Measurements from ENCODE around the gene BTRC.

Gene BTRC

DNA sequence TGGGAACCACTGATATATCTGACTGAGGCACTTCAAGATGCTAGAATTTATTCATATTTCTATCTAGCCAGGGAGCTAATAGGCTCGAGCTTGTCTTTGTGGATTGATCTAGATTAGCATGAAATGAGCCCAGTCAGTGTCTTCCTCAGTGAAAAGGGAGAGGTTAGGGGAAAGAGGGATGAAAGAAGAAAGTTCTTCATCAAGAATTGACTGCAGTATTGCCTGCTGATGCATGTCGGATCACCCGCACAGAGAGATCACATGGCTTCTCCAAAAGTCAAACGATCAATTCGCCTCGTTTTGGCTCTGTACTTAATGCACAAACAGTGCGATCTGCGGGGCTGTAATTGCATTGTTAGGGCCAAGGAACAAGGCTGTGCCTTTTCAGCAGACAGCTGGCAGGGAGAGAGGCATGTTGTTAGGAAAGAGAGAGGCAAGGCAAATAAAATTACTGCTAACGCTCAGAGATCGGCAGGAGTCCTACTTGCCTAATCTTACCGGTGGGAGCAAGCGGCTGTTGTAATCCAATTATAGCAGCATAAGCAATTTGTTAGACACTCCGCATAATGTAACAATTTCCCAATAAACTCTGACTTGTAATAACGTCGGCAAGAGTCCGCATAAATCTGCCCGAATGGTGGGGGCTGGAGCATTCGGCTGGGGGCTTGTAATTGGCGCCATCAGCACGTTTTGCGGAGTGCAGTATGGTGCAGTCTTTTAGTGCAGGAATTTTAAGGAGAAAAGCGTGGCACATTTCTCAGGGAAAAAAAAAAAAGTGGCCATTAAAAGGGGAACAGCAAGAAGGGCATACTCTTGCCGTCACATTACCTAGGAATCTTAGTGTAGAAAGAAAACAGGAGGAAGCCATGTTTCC lies 132.0 kb downstream of the BTRC start:
- ATAC-seq (ENCODE audit: low read depth), result no peak
- Histone ChIP-seq H3K36me3 (ENCODE audit: low read depth) (no peaks in the 10 kb centered on the region; the same call in 1 of the 2 replicates), H3K4me1 (ENCODE audit: insufficient read depth, poor library complexity, severe bottlenecking) (peaks cover 8% of the 10 kb centered on the region), H3K27ac (ENCODE audit: poor library complexity, severe bottlenecking) (no peak overlapping the region), H3K9me3 (ENCODE audit: severe bottlenecking) (no peaks in the 10 kb centered on the region), H3K27me3 (ENCODE audit: insufficient read depth, poor library complexity, severe bottlenecking) (no peaks in the 10 kb centered on the region), H3K4me3 (ENCODE audit: severe bottlenecking) (no peak overlapping the region)
- DNase-seq (ENCODE audit: low spot score), result no peak
- TF ChIP-seq, protein P1, sequence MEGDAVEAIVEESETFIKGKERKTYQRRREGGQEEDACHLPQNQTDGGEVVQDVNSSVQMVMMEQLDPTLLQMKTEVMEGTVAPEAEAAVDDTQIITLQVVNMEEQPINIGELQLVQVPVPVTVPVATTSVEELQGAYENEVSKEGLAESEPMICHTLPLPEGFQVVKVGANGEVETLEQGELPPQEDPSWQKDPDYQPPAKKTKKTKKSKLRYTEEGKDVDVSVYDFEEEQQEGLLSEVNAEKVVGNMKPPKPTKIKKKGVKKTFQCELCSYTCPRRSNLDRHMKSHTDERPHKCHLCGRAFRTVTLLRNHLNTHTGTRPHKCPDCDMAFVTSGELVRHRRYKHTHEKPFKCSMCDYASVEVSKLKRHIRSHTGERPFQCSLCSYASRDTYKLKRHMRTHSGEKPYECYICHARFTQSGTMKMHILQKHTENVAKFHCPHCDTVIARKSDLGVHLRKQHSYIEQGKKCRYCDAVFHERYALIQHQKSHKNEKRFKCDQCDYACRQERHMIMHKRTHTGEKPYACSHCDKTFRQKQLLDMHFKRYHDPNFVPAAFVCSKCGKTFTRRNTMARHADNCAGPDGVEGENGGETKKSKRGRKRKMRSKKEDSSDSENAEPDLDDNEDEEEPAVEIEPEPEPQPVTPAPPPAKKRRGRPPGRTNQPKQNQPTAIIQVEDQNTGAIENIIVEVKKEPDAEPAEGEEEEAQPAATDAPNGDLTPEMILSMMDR (IDR thresholded peaks at IDR 0.05; ENCODE audit: poor library complexity, severe bottlenecking), result no peak

DNA sequence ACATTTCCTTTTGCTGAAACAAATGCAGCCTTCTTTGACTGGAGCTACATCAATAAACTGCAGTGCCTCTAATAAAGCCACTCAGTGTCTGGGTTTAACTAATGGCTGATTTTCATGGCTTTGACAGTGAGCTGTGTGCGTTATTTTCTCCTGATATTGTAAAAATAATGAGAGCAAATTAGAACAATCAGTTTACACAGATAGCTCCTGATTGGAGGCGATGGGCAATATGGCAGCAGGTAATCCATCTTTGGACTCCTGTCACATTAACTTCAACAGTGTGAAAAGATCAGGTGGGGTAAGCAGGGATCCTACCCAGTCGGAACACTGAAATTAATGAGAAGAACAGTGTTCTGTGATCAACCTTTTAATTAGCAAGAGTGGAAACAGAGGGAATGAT lies 133.4 kb downstream of the BTRC start:
- Histone ChIP-seq H3K4me3 (ENCODE audit: severe bottlenecking) (no peak overlapping the region), H3K27me3 (ENCODE audit: insufficient read depth, poor library complexity, severe bottlenecking) (no peaks in the 10 kb centered on the region), H3K9me3 (ENCODE audit: severe bottlenecking) (no peaks in the 10 kb centered on the region), H3K27ac (ENCODE audit: poor library complexity, severe bottlenecking) (no peak overlapping the region), H3K36me3 (ENCODE audit: low read depth) (no peaks in the 10 kb centered on the region; the same call in 1 of the 2 replicates), H3K4me1 (ENCODE audit: insufficient read depth, poor library complexity, severe bottlenecking) (peaks cover 8% of the 10 kb centered on the region)
- no peak for DNase-seq (ENCODE audit: low spot score)
- TF ChIP-seq, protein P1 (IDR thresholded peaks at IDR 0.05; ENCODE audit: poor library complexity, severe bottlenecking), result no peak
- no peak for ATAC-seq (ENCODE audit: low read depth)

DNA sequence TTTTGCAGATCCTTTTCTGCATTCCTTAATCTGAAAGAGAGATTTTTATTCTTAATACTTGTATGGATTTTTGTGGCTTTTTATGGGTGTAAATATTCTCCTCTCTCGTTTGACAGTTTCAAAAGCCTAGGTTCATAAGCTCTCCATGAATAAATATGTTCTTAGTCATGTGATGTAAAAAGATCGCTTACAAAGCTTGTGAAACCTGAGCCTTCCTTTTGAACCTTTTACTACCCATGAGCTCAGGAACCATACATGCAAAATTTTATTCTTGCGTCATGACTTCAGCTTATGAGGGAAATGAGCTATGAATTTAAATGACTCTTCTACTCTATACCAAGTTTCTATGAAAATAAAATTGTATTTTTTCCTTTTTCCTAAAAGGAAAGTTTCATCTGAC lies 135.4 kb downstream of the BTRC start:
- ATAC-seq (ENCODE audit: low read depth), result peak; percentile 41; the same call in 1 of the 3 replicates
- no peak overlapping the region for H3K4me3 ChIP-seq (ENCODE audit: severe bottlenecking)
- TF ChIP-seq, protein P1 (IDR thresholded peaks at IDR 0.05; ENCODE audit: poor library complexity, severe bottlenecking), result no peak
- no peaks in the 10 kb centered on the region for H3K27me3 ChIP-seq (ENCODE audit: insufficient read depth, poor library complexity, severe bottlenecking)
- H3K9me3 ChIP-seq (ENCODE audit: severe bottlenecking), result no peaks in the 10 kb centered on the region
- H3K4me1 ChIP-seq (ENCODE audit: insufficient read depth, poor library complexity, severe bottlenecking), result peaks cover 8% of the 10 kb centered on the region
- no peak for DNase-seq (ENCODE audit: low spot score)
- no peak overlapping the region for H3K27ac ChIP-seq (ENCODE audit: poor library complexity, severe bottlenecking)
- H3K36me3 ChIP-seq (ENCODE audit: low read depth), result no peaks in the 10 kb centered on the region; the same call in 1 of the 2 replicates

DNA sequence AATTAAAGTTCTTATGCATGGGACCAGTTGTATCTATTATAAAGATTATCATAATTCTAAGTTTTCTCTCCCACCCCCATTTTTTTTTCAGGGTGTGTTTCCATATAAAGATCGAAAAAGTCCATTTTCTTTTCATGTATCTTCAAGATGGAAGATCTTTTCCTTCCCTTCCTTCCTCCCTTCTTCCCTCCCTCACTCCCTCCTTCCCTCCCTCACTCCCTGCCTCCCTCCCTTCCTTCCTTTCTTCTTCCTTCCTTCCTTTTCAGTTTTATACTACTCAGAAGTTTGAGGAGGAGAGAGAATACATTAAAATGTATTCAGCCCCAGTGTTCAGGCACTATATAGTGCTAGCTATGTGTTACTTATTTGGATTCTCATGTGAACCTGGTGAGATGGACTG lies 136.1 kb downstream of the BTRC start:
- TF ChIP-seq, protein P1 (IDR thresholded peaks at IDR 0.05; ENCODE audit: poor library complexity, severe bottlenecking), result no peak
- H3K36me3 ChIP-seq (ENCODE audit: low read depth), result no peaks in the 10 kb centered on the region; the same call in 1 of the 2 replicates
- DNase-seq (ENCODE audit: low spot score) (no peak), ATAC-seq (ENCODE audit: low read depth) (no peak)
- H3K27me3 ChIP-seq (ENCODE audit: insufficient read depth, poor library complexity, severe bottlenecking), result no peaks in the 10 kb centered on the region
- H3K27ac ChIP-seq (ENCODE audit: poor library complexity, severe bottlenecking), result no peak overlapping the region
- peaks cover 8% of the 10 kb centered on the region for H3K4me1 ChIP-seq (ENCODE audit: insufficient read depth, poor library complexity, severe bottlenecking)
- no peaks in the 10 kb centered on the region for H3K9me3 ChIP-seq (ENCODE audit: severe bottlenecking)
- no peak overlapping the region for H3K4me3 ChIP-seq (ENCODE audit: severe bottlenecking)

DNA sequence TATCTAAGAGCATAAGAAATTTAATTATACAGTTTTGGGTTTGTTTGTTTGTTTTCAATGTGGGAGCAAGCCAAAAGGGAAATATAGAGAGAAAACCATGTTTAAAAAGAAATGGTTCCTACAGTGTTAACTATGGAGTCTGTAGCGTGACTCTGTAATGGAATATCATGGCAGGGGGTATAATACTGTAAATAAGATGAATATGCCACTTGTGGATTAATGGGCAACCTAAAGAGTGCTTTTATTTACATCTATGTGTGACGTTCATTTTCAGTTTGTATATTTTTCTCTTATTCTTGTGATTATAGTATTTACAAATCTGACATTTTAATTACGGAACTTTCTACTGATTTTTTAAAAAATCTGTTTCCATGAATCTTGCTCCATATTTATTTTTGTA lies 138.2 kb downstream of the BTRC start:
- TF ChIP-seq, protein P1 (IDR thresholded peaks at IDR 0.05; ENCODE audit: poor library complexity, severe bottlenecking), result no peak
- H3K27me3 ChIP-seq (ENCODE audit: insufficient read depth, poor library complexity, severe bottlenecking), result no peaks in the 10 kb centered on the region
- ATAC-seq (ENCODE audit: low read depth) (no peak), DNase-seq (ENCODE audit: low spot score) (no peak)
- H3K36me3 ChIP-seq (ENCODE audit: low read depth), result no peaks in the 10 kb centered on the region; the same call in 1 of the 2 replicates
- peaks cover 8% of the 10 kb centered on the region for H3K4me1 ChIP-seq (ENCODE audit: insufficient read depth, poor library complexity, severe bottlenecking)
- H3K9me3 ChIP-seq (ENCODE audit: severe bottlenecking), result no peaks in the 10 kb centered on the region
- H3K4me3 ChIP-seq (ENCODE audit: severe bottlenecking), result no peak overlapping the region
- no peak overlapping the region for H3K27ac ChIP-seq (ENCODE audit: poor library complexity, severe bottlenecking)

Data from RWPE2 (cell line).